ENCODE data around the gene NFATC1. TPM values are rescaled to one million over a fixed set of nuclear protein-coding genes. Genes with fewer than 3 reads are reported as not detected.

Gene NFATC1
- total RNA-seq, 1 donor from 2014 or later: 8.1 TPM

GRCh38 chr18:79424880-79425568 lies 29.3 kb downstream of the NFATC1 start:
- no peak for DNase-seq (ENCODE audit: extremely low spot score, unreplicated experiment)
- peaks cover 27% of the 10 kb centered on the region for H3K4me1 Mint-ChIP-seq (ENCODE audit: unreplicated experiment)
- peak overlapping the region; percentile 70 for H3K27ac Mint-ChIP-seq (ENCODE audit: unreplicated experiment)
- H3K36me3 Mint-ChIP-seq (ENCODE audit: unreplicated experiment): no peaks in the 10 kb centered on the region
- peaks cover 3% of the 10 kb centered on the region for H3K27me3 Mint-ChIP-seq (ENCODE audit: unreplicated experiment)
- TF ChIP-seq, protein P1, sequence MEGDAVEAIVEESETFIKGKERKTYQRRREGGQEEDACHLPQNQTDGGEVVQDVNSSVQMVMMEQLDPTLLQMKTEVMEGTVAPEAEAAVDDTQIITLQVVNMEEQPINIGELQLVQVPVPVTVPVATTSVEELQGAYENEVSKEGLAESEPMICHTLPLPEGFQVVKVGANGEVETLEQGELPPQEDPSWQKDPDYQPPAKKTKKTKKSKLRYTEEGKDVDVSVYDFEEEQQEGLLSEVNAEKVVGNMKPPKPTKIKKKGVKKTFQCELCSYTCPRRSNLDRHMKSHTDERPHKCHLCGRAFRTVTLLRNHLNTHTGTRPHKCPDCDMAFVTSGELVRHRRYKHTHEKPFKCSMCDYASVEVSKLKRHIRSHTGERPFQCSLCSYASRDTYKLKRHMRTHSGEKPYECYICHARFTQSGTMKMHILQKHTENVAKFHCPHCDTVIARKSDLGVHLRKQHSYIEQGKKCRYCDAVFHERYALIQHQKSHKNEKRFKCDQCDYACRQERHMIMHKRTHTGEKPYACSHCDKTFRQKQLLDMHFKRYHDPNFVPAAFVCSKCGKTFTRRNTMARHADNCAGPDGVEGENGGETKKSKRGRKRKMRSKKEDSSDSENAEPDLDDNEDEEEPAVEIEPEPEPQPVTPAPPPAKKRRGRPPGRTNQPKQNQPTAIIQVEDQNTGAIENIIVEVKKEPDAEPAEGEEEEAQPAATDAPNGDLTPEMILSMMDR (IDR thresholded peaks at IDR 0.05): no peak
- no peaks in the 10 kb centered on the region for H3K9me3 Mint-ChIP-seq (ENCODE audit: unreplicated experiment)
- H3K4me3 Mint-ChIP-seq (ENCODE audit: unreplicated experiment): no peak overlapping the region

DNA sequence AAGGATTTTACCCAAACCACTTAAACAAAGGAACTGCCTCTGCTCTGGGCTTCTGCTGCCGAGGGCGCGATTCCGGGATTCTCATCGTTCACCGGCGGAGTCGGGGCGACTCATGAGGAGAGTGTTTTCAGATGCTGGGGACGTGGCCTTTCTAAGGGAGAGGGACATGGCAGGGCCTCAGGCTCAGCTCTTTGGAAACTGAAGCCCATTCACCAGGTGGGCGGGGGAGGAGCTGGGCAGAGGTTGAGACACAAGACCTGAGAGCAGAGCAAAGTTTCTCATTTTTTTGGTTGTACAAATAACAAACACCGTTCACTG lies 29.8 kb downstream of the NFATC1 start:
- peaks cover 27% of the 10 kb centered on the region for H3K4me1 Mint-ChIP-seq (ENCODE audit: unreplicated experiment)
- peaks cover 3% of the 10 kb centered on the region for H3K27me3 Mint-ChIP-seq (ENCODE audit: unreplicated experiment)
- no peak overlapping the region for H3K27ac Mint-ChIP-seq (ENCODE audit: unreplicated experiment)
- no peak for DNase-seq (ENCODE audit: extremely low spot score, unreplicated experiment)
- H3K36me3 Mint-ChIP-seq (ENCODE audit: unreplicated experiment): no peaks in the 10 kb centered on the region
- no peaks in the 10 kb centered on the region for H3K9me3 Mint-ChIP-seq (ENCODE audit: unreplicated experiment)
- TF ChIP-seq, protein P1 (IDR thresholded peaks at IDR 0.05): no peak
- H3K4me3 Mint-ChIP-seq (ENCODE audit: unreplicated experiment): no peak overlapping the region

- no peak for DNase-seq (ENCODE audit: extremely low spot score, unreplicated experiment)
- peaks cover 24% of the 10 kb centered on the region for H3K4me1 Mint-ChIP-seq (ENCODE audit: unreplicated experiment)
- no peak overlapping the region for H3K4me3 Mint-ChIP-seq (ENCODE audit: unreplicated experiment)
- peaks cover 3% of the 10 kb centered on the region for H3K27me3 Mint-ChIP-seq (ENCODE audit: unreplicated experiment)
- H3K9me3 Mint-ChIP-seq (ENCODE audit: unreplicated experiment): no peaks in the 10 kb centered on the region
- no peaks in the 10 kb centered on the region for H3K36me3 Mint-ChIP-seq (ENCODE audit: unreplicated experiment)
- no peak overlapping the region for H3K27ac Mint-ChIP-seq (ENCODE audit: unreplicated experiment)
- TF ChIP-seq, protein P1 (IDR thresholded peaks at IDR 0.05): no peak
Measured at GRCh38 chr18:79426376-79427300, 30.9 kb downstream of the NFATC1 start.

DNA sequence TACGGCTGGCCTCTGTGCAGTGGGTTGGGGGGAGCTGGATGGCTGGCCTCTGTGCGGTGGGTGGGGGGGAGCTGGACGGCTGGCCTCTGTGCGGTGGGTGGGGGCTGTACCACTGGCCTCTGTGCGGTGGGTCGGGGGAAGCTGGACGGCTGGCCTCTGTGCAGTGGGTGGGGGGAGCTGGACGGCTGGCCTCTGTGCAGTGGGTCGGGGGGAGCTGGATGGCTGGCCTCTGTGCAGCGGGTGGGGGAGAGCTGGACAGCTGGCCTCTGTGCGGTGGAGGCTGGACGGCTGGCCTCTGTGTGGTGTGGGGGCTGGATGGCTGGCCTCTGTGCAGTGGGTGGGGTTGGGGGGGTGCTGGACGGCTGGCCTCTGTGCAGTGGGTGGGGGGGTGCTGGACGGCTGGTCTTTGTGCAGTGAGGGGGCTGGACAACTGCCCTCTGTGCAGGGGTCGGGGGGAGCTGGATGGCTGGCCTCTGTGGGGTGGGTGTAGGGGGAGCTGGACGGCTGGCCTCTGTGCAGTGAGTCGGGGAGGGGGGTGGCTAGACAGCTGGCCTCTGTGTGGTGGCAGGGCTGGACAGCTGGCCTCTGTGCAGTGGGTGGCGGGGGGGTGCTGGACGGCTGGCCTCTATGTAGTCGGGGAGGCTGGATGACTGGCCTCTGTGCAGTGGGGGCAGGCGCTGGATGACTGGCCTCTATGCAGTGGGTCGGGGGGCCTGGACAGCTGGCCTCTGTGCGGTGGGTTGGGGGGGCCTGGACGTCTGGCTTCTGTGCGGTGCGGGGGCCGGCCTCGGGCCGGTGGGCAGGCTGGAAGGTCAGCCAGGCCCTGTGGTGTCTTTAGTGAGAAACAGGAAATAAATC lies 31.9 kb downstream of the NFATC1 start:
- DNase-seq (ENCODE audit: extremely low spot score, unreplicated experiment): no peak
- H3K4me3 Mint-ChIP-seq (ENCODE audit: unreplicated experiment): no peak overlapping the region
- TF ChIP-seq, protein P1 (IDR thresholded peaks at IDR 0.05): no peak
- no peaks in the 10 kb centered on the region for H3K36me3 Mint-ChIP-seq (ENCODE audit: unreplicated experiment)
- H3K4me1 Mint-ChIP-seq (ENCODE audit: unreplicated experiment): peaks cover 16% of the 10 kb centered on the region
- no peak overlapping the region for H3K27ac Mint-ChIP-seq (ENCODE audit: unreplicated experiment)
- peaks cover 3% of the 10 kb centered on the region for H3K27me3 Mint-ChIP-seq (ENCODE audit: unreplicated experiment)
- no peaks in the 10 kb centered on the region for H3K9me3 Mint-ChIP-seq (ENCODE audit: unreplicated experiment)

Measured in osteocyte (in vitro differentiated cells).